NCI-H2107 (cell line): ENCODE data around the gene FKBP8.

ENCODE experiments used
- DNase-seq: peaks from one replicate; lab custom pipeline; 2025; lab: John Stamatoyannopoulos, UW

FKBP8 gene

GRCh38 chr19:18521692-18522123, 21.7 kb downstream of the FKBP8 start, which contains the start of gene ELL:
TSS of gene ELL (minus strand) at chr19:18522070. CDS start at chr19:18522055, 15 bp downstream.
- no peak for DNase-seq

- no peak for DNase-seq
Observed at GRCh38 chr19:18520848-18521691, 22.3 kb downstream of the FKBP8 start.

- no peak for DNase-seq
Observed at GRCh38 chr19:18519962-18520847, 23.2 kb downstream of the FKBP8 start.

DNA sequence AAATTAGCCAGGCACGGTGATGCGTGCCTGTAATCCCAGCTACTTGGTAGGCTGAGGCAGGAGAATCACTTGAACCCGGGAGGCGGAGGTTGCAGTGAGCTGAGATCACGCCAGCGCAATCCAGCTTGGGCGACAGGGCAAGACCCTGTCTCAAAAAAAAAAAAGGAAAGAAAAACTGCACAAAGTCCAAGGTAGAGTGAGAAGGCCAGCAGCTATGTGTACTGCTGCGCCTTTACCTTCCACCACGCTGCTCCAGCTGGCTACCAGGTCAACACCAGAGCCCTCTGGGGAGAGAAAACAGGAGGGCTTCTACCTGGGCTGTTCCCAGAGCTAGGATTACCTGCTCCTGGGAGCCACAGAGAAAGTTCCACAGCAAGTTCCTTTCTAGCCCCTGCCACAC, 24.7 kb downstream of the FKBP8 start:
- no peak for DNase-seq

- DNase-seq = no peak
Observed at GRCh38 chr19:18517606-18518005, 25.8 kb downstream of the FKBP8 start.

DNA sequence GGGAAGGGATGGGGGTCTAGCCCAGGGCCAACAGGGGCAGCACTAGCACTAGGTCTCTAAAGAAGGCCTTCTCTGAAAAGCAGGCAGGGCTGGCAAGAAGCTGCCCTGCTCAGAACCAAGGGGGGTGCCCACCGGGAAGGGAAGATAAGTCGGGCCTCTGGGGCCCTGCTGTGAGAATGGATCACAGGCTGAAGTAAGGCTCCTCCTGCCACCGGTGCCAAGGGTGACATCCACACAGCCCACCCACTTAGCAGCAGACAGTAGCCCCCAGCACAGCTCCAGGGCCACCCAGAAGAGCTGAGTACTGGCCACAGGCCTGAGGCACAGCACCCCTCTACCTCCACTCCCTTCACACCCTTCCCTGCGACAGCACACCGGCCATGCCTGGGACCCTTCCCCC, 27.4 kb downstream of the FKBP8 start:
- no peak for DNase-seq

DNA sequence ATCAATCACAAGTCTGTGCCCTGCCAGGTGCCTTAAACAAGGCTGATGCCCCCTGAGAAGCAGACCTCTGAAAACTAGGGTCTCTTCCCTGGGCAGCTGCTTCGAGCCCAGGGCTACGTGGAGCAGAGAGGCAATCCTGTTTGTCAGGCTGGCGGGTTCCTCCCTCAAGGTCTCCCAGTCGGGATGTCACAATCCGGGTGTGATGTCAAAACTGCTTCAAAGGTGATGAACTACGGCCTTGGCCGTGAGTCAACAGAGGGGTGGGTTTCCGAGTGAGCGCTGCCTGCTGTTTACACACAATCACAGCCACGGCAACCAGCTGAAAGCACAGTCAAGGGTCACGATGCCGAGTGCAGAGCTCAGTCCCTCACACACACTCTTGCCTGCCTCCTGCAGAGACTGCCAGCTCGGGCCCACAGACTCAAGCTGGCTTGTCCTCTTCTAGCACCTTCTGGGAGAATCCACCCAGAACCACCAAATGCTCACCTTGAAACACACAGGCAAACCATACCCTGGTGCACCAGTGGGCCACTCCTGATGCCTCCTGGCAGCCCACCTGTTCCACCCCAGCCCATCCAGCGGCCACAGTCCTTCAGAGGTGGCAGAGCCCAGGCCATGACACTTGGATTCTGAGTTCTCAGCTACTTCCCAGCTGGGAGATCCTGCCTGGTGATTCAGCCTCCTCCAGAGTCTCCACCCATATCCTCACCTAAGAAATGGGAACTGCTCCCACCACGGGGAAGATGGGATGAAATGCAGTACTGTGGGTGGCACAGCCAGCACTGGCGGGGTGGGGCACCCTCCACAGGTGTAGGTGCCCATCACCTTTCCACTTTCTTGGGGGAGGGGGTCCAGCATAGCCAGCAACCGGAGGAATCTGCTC, 28.3 kb downstream of the FKBP8 start:
- no peak for DNase-seq

- no peak for DNase-seq
Observed at GRCh38 chr19:18513868-18514267, 29.5 kb downstream of the FKBP8 start.

DNA sequence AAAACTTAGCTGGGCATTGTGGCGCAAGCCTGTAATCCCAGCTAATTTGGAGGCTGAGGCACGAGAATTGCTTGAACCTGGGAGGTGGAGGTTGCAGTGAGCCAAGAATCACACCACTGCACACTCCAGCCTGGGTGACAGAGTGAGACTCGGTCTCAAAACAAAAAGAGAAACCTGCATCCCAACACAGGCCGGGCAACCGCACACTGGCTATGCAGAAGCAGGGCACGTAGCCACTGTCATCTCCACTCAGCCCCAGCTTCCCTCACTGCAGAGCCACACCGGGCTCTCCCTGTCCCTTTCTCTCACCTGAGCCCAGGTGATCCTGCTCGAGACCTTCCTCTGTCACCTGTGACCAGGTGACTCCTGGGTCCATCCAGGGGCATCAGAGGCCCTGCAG, 33.2 kb downstream of the FKBP8 start:
- DNase-seq = no peak

GRCh38 chr19:18508585-18508984, 34.8 kb downstream of the FKBP8 start:
- DNase-seq = no peak

DNA sequence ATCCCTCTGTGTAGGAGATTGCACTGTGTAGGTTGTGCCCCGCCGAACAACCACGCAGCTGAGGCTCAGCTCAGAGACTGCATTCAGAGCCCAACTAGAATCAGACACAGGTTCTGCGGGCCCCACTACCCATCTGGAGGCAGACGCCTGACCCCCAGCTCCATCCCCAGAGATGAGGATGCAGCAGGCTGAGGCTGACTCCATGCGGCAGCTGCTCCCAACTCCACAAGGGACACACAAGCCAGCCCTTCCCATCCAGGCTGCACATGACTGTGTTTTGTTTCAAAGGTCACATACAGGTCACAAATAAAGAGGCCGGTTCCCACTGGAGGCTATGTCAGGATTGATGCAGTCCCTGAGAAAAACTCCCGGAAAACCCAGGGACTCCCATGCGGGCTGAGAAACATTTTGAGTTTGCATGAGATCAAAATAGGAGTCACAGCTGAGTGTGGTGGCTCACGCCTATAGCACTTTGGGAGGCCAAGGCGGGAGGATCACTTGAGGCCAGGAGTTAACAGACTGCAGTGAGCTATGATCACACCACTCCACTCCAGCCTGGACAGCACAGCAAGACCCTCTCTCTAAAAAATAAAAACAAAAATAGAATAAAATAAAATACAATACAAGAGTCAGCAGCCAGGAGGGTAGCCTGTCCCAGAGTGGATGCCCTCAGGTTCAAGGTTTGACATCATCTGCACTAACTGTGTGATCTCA, 35.5 kb downstream of the FKBP8 start:
- DNase-seq = no peak

GRCh38 chr19:18507021-18507726, 36.2 kb downstream of the FKBP8 start:
- no peak for DNase-seq

DNA sequence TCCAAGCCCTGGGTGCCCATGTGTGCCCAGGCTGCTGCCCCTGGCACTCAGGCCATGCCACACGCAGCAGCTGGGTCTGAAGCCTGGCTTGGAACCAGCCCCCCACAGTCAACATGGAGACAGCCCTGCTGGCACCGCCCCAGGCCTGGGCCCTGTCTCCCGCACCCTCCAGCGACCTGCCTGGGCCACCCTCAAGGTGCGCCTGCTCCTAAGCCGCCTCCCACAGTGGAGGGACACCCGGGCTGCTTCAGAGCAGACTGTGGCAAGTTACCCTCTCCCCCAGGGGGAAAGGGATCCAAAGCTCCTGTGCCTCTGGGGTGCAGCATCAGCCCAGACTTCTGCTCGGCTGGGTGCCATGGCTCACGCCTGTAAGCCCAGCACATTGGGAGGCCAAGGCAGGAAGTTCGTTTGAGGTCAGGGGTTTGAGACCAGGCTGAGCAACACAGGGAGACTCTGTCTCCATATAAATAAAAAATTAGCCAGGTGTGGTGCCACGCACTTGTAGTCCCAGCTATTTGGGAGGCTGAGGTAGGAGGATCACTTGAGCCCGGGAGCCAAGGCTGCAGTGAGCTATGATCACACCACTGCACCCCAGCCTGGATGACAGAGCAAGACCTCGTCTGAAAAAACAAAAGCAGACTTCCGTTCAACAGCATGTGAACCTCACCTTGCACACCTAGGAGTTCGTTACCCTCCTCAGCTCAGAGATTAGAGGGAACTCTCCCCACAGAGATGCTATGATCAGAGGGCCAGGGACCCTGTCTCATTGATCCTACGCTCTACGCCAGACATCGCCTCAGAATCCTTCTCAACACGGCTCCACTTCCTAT, 37.1 kb downstream of the FKBP8 start:
- DNase-seq = no peak

DNA sequence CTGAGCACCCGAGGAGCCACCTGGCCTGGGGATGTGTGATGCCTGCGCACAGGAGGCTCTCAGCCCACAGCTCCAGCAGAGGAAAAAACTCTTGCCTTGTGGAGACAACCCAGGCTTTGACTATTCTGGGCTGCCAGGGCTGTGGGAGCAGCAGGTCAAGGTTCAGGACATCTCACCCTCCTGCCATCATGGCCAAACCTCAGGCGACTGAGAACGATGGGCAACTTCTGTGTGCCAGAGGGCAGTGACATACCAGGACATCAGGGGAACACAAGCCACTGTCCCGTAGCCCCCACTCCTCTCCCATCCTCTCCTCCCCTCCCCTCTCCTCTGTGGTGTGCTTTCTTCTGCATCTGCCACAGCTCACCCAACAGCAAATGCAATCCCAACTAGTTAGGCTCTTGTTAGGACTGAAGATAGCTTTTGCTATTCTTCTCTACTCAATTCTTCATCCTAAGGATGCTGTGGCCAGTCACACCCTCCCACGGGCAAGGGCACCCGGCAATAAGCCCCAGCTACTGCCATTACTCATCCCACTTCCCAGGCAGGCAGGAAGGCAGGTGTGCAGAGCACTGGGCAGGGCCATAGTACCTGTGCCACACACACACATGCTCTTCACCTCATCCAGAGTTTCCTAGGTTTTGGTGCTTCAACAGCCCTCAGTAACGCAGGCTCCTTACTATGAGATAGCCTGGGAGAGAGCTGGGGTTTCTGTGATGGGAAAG, 38.3 kb downstream of the FKBP8 start:
- no peak for DNase-seq

GRCh38 chr19:18503971-18504885, 39.1 kb downstream of the FKBP8 start:
- no peak for DNase-seq

DNA sequence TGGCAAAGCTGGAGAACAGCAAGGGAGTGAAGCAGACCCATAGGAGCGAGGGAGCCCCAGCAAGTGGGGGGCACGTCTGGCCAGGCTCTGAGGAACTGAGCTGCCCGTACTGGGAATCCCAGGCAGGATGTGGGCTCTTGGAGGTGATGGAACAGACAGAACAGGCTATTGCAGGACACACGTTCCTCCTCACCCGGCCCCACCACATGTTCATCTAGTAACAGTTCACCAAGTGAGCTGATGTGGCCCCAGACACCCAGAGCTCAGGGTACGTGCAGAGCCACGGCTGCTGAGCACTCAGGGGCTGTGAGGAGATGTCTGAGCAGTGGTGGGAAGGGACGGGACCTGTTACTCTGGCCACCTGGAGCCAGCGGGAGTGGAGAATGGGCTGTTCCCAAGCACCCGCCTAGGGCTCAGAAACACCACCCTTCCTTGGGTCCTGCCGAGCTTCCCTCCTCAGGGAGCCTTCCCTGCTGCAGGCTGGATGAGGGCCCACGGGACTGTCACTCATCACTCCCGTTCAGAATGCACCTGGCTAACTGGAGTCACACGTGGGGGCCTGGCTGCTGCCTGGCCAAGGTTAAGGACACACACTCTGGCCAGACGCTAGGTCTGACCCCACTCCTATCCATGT, 39.9 kb downstream of the FKBP8 start:
- no peak for DNase-seq

GRCh38 chr19:18502638-18503294, 40.6 kb downstream of the FKBP8 start:
- DNase-seq = no peak
